ENCODE results near the gene PLA2G7.

Gene PLA2G7

DNA sequence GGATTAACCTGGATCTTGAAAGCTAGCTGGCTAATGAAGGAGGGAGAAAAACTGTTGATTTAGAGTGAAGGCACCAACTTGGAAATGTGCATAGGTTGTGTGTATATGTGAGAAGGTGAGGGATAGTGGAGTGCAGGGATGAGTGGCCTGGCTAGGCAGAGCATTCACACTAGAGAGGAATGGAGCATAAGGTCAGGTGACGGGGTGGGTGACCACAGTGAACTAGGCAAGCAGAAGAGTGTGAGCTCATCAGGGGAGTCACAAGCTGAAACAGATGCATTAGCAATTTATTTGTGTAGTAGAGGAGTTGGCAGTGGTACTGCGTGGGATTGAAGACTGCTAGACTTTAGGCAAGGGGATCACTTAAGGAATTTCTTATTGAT is 22.0 kb upstream of the PLA2G7 start:
- TF ChIP-seq, protein P1, sequence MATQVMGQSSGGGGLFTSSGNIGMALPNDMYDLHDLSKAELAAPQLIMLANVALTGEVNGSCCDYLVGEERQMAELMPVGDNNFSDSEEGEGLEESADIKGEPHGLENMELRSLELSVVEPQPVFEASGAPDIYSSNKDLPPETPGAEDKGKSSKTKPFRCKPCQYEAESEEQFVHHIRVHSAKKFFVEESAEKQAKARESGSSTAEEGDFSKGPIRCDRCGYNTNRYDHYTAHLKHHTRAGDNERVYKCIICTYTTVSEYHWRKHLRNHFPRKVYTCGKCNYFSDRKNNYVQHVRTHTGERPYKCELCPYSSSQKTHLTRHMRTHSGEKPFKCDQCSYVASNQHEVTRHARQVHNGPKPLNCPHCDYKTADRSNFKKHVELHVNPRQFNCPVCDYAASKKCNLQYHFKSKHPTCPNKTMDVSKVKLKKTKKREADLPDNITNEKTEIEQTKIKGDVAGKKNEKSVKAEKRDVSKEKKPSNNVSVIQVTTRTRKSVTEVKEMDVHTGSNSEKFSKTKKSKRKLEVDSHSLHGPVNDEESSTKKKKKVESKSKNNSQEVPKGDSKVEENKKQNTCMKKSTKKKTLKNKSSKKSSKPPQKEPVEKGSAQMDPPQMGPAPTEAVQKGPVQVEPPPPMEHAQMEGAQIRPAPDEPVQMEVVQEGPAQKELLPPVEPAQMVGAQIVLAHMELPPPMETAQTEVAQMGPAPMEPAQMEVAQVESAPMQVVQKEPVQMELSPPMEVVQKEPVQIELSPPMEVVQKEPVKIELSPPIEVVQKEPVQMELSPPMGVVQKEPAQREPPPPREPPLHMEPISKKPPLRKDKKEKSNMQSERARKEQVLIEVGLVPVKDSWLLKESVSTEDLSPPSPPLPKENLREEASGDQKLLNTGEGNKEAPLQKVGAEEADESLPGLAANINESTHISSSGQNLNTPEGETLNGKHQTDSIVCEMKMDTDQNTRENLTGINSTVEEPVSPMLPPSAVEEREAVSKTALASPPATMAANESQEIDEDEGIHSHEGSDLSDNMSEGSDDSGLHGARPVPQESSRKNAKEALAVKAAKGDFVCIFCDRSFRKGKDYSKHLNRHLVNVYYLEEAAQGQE (IDR thresholded peaks at IDR 0.05; ENCODE audit: insufficient read depth in 1 of 2, low read depth in 2 of 2, low read length in 2 of 2): no peak
- no peak for TF ChIP-seq POLR2AphosphoS5 (IDR thresholded peaks at IDR 0.05; ENCODE audit: low read depth, low read length)
- no peak for TF ChIP-seq FOXP2 (optimal IDR thresholded peaks at IDR 0.05; ENCODE audit: borderline replicate concordance, extremely low read depth, extremely low read length, insufficient read depth)
- TF ChIP-seq SIN3A (IDR thresholded peaks at IDR 0.05; ENCODE audit: borderline replicate concordance, insufficient read depth, low read length): no peak
- no peak for TF ChIP-seq TAF1 (IDR thresholded peaks at IDR 0.05; ENCODE audit: borderline replicate concordance, insufficient read depth, low read length)

- TF ChIP-seq POLR2AphosphoS5 (IDR thresholded peaks at IDR 0.05; ENCODE audit: low read depth, low read length): no peak
- TF ChIP-seq TAF1 (IDR thresholded peaks at IDR 0.05; ENCODE audit: borderline replicate concordance, insufficient read depth, low read length): no peak
- TF ChIP-seq, protein P1 (IDR thresholded peaks at IDR 0.05; ENCODE audit: insufficient read depth in 1 of 2, low read depth in 2 of 2, low read length in 2 of 2): no peak
- no peak for TF ChIP-seq FOXP2 (optimal IDR thresholded peaks at IDR 0.05; ENCODE audit: borderline replicate concordance, extremely low read depth, extremely low read length, insufficient read depth)
- TF ChIP-seq SIN3A (IDR thresholded peaks at IDR 0.05; ENCODE audit: borderline replicate concordance, insufficient read depth, low read length): no peak
Observed at GRCh38 chr6:46756469-46757213, 21.5 kb upstream of the PLA2G7 start.

DNA sequence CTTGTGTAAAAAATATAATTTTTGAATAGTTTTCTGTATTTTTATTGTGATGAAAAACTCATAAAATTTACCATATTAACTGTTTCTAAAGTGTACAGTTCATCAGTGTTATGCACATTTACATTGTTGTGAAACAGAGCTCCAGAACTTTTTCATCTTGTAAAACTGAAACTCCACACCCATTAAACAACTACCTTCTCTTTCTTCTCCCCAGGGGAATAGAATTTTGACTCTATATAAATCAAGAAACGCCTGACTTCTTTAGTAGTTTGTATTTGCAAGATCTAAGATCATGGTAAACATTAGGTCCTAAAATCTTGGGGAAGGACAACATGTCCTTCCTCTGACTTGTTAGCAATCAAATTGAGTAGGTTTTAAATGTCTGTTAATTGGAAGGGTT is 20.7 kb upstream of the PLA2G7 start:
- TF ChIP-seq SIN3A (IDR thresholded peaks at IDR 0.05; ENCODE audit: borderline replicate concordance, insufficient read depth, low read length) (no peak), TAF1 (IDR thresholded peaks at IDR 0.05; ENCODE audit: borderline replicate concordance, insufficient read depth, low read length) (no peak), POLR2AphosphoS5 (IDR thresholded peaks at IDR 0.05; ENCODE audit: low read depth, low read length) (no peak), FOXP2 (optimal IDR thresholded peaks at IDR 0.05; ENCODE audit: borderline replicate concordance, extremely low read depth, extremely low read length, insufficient read depth) (no peak)
- TF ChIP-seq, protein P1 (IDR thresholded peaks at IDR 0.05; ENCODE audit: insufficient read depth in 1 of 2, low read depth in 2 of 2, low read length in 2 of 2): no peak

- TF ChIP-seq TAF1 (IDR thresholded peaks at IDR 0.05; ENCODE audit: borderline replicate concordance, insufficient read depth, low read length): no peak
- no peak for TF ChIP-seq POLR2AphosphoS5 (IDR thresholded peaks at IDR 0.05; ENCODE audit: low read depth, low read length)
- TF ChIP-seq SIN3A (IDR thresholded peaks at IDR 0.05; ENCODE audit: borderline replicate concordance, insufficient read depth, low read length): no peak
- TF ChIP-seq FOXP2 (optimal IDR thresholded peaks at IDR 0.05; ENCODE audit: borderline replicate concordance, extremely low read depth, extremely low read length, insufficient read depth): no peak
- TF ChIP-seq, protein P1 (IDR thresholded peaks at IDR 0.05; ENCODE audit: insufficient read depth in 1 of 2, low read depth in 2 of 2, low read length in 2 of 2): no peak
Observed at GRCh38 chr6:46751658-46752057, 16.5 kb upstream of the PLA2G7 start.

Data from PFSK-1 (cell line).